ENCODE measurements around the gene DYNC1I1.
A peak's percentile ranks its signal among the peaks of the same experiment; 100 is the strongest.

Gene DYNC1I1

DNA sequence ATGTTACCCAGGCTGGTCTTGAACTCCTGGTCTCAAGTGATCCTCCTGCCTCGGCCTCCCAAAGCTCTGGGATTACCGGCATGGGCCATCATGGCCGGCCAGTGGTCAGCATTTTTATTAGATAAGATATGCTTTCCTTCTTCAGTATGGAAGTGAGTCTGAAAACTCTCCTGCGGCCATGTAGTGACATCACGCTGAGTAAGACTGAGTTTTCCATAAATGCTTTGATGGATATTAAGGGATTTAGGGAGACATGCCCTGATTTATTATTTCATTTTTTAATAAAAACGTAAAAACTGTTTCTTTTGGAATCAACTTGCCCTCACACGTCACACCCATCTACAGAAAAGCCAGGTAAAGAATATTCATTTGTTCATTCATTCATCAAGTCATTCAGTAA is 48.4 kb downstream of the DYNC1I1 start:
- Histone ChIP-seq H3K27ac (ENCODE audit: low read length) (no peak overlapping the region), H3K9ac (ENCODE audit: low read length) (no peak overlapping the region), H3K4me3 (ENCODE audit: low read length) (no peak overlapping the region), H3K9me3 (ENCODE audit: control insufficient read depth, low read depth, low read length) (no peaks in the 10 kb centered on the region), H3K4me1 (ENCODE audit: control insufficient read depth, low read depth, low read length) (peaks cover 5% of the 10 kb centered on the region), H3K27me3 (ENCODE audit: control insufficient read depth, insufficient read depth, low read length) (no peaks in the 10 kb centered on the region), H3K36me3 (ENCODE audit: control insufficient read depth, low read depth, low read length) (no peaks in the 10 kb centered on the region)

- Histone ChIP-seq H3K27me3 (ENCODE audit: control insufficient read depth, insufficient read depth, low read length) (no peaks in the 10 kb centered on the region), H3K27ac (ENCODE audit: low read length) (no peak overlapping the region), H3K4me3 (ENCODE audit: low read length) (no peak overlapping the region), H3K9ac (ENCODE audit: low read length) (no peak overlapping the region), H3K4me1 (ENCODE audit: control insufficient read depth, low read depth, low read length) (peaks cover 9% of the 10 kb centered on the region), H3K36me3 (ENCODE audit: control insufficient read depth, low read depth, low read length) (no peaks in the 10 kb centered on the region), H3K9me3 (ENCODE audit: control insufficient read depth, low read depth, low read length) (no peaks in the 10 kb centered on the region)
Measured at GRCh38 chr7:95822717-95823116, 50.4 kb downstream of the DYNC1I1 start.

GRCh38 chr7:95824616-95825015 is 52.3 kb downstream of the DYNC1I1 start:
- Histone ChIP-seq H3K27ac (ENCODE audit: low read length) (no peak overlapping the region), H3K27me3 (ENCODE audit: control insufficient read depth, insufficient read depth, low read length) (no peaks in the 10 kb centered on the region), H3K9me3 (ENCODE audit: control insufficient read depth, low read depth, low read length) (no peaks in the 10 kb centered on the region), H3K4me3 (ENCODE audit: low read length) (no peak overlapping the region), H3K4me1 (ENCODE audit: control insufficient read depth, low read depth, low read length) (peaks cover 26% of the 10 kb centered on the region), H3K36me3 (ENCODE audit: control insufficient read depth, low read depth, low read length) (no peaks in the 10 kb centered on the region), H3K9ac (ENCODE audit: low read length) (no peak overlapping the region)

- Histone ChIP-seq H3K36me3 (ENCODE audit: control insufficient read depth, low read depth, low read length) (no peaks in the 10 kb centered on the region), H3K9me3 (ENCODE audit: control insufficient read depth, low read depth, low read length) (no peaks in the 10 kb centered on the region), H3K9ac (ENCODE audit: low read length) (no peak overlapping the region), H3K27me3 (ENCODE audit: control insufficient read depth, insufficient read depth, low read length) (no peaks in the 10 kb centered on the region), H3K4me1 (ENCODE audit: control insufficient read depth, low read depth, low read length) (peaks cover 35% of the 10 kb centered on the region), H3K27ac (ENCODE audit: low read length) (peak overlapping the region; percentile 34), H3K4me3 (ENCODE audit: low read length) (peak overlapping the region; percentile 35)
Measured at GRCh38 chr7:95828824-95829790, 56.8 kb downstream of the DYNC1I1 start.

DNA sequence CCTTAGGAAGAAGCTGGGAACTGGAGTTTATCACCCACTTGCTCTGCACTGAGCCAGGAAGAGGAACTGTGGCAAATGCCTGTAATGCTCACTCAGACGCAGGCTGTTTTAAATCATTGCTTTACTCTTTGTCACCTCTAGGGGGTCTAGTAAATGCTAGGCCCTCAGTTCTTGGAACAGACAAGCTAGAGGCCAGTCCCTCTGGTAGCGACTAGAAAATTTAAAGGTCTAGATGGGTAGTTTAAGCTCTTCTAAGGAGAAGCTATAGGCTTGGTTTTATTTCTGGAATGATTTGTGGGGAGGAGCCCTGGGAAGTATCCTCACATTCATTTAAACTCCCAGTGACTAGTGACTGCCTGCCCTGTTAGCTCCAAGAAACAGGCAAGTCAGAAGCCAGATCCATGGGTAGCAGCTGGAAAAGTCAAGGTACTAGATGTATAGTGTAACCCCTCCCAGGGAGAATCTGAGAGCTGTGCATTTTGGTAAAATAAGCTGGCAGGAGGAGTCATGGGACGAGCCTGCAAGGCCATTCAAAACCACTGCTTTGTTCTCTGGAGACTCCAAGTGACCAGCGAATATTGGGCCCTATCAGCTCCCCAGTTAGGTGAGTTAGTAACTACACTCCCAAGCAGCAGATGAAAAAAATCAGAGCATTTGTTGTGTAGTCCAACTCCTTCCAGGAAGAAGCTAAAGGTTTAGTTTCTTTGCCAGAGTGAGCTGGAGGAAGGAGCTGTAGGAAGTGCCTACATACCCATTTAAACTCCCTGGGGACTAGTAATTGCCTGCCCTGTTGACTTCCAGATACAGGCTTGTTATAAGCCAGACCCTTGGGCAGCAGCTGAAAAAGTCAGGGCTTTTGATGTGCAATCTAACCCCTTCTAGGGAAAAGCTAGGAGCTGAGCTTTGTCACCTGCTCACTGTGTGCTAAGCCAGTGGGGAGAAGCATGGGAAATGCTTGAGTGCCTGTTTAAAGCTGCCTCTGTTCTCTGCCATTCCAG is 68.9 kb downstream of the DYNC1I1 start:
- no peak overlapping the region for H3K27ac ChIP-seq (ENCODE audit: low read length)
- no peak overlapping the region for H3K9ac ChIP-seq (ENCODE audit: low read length)
- H3K36me3 ChIP-seq (ENCODE audit: control insufficient read depth, low read depth, low read length), result no peaks in the 10 kb centered on the region
- H3K4me1 ChIP-seq (ENCODE audit: control insufficient read depth, low read depth, low read length), result peaks cover 13% of the 10 kb centered on the region
- peaks cover 7% of the 10 kb centered on the region for H3K9me3 ChIP-seq (ENCODE audit: control insufficient read depth, low read depth, low read length)
- no peak overlapping the region for H3K4me3 ChIP-seq (ENCODE audit: low read length)
- H3K27me3 ChIP-seq (ENCODE audit: control insufficient read depth, insufficient read depth, low read length), result no peaks in the 10 kb centered on the region

- H3K36me3 ChIP-seq (ENCODE audit: control insufficient read depth, low read depth, low read length), result no peaks in the 10 kb centered on the region
- no peak overlapping the region for H3K9ac ChIP-seq (ENCODE audit: low read length)
- H3K27ac ChIP-seq (ENCODE audit: low read length), result no peak overlapping the region
- no peaks in the 10 kb centered on the region for H3K27me3 ChIP-seq (ENCODE audit: control insufficient read depth, insufficient read depth, low read length)
- H3K9me3 ChIP-seq (ENCODE audit: control insufficient read depth, low read depth, low read length), result peaks cover 3% of the 10 kb centered on the region
- H3K4me1 ChIP-seq (ENCODE audit: control insufficient read depth, low read depth, low read length), result peaks cover 13% of the 10 kb centered on the region
- no peak overlapping the region for H3K4me3 ChIP-seq (ENCODE audit: low read length)
Measured at GRCh38 chr7:95843286-95843685, 70.9 kb downstream of the DYNC1I1 start.

DNA sequence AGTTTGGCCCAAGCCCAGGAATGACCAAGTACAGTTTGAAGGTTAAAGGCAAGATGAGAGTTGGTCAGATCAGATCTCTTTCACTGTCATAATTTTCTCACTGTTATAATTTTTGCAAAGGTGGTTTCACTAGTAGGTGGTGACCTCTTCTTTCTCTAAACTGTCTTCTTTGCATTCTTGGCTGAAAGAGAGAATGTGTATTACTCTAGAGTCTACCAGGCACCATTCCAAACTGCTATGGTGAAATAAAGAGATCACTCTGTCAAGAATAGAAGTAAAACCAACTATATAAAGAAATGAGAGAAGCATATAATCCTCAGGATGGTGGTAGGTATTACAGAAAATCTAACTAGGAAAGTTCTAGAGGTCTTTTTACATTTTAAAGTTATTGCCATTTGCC is 72.7 kb downstream of the DYNC1I1 start:
- H3K36me3 ChIP-seq (ENCODE audit: control insufficient read depth, low read depth, low read length), result no peaks in the 10 kb centered on the region

DNA sequence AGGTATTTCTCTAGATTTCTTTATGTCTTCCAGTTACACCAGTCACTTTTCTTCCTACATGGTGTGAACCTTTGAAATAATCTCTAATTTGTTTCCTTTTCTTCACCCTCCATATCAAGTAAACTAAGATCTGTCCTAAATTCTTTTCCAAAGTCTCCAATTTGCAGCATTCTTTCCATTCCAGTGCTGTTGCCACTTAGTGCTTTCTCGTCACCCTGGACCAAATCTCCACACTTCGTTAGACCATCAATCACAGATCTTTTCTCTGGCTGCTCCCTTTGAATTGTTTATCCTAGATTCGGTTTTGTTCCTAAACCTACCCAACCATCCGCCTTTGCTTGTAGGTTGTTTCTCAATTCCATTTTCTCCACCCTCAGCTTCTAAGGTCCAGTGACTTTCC is 74.7 kb downstream of the DYNC1I1 start:
- H3K9me3 ChIP-seq (ENCODE audit: control insufficient read depth, low read depth, low read length), result no peaks in the 10 kb centered on the region
- no peaks in the 10 kb centered on the region for H3K27me3 ChIP-seq (ENCODE audit: control insufficient read depth, insufficient read depth, low read length)
- no peak overlapping the region for H3K27ac ChIP-seq (ENCODE audit: low read length)
- H3K9ac ChIP-seq (ENCODE audit: low read length), result no peak overlapping the region
- H3K4me3 ChIP-seq (ENCODE audit: low read length), result no peak overlapping the region
- H3K36me3 ChIP-seq (ENCODE audit: control insufficient read depth, low read depth, low read length), result no peaks in the 10 kb centered on the region
- H3K4me1 ChIP-seq (ENCODE audit: control insufficient read depth, low read depth, low read length), result peaks cover 7% of the 10 kb centered on the region

More for the DNA sequence above, 72.7 kb downstream of the DYNC1I1 start:
- peaks cover 13% of the 10 kb centered on the region for H3K4me1 ChIP-seq (ENCODE audit: control insufficient read depth, low read depth, low read length)
- H3K4me3 ChIP-seq (ENCODE audit: low read length), result no peak overlapping the region
- H3K27ac ChIP-seq (ENCODE audit: low read length), result no peak overlapping the region
- H3K9ac ChIP-seq (ENCODE audit: low read length), result no peak overlapping the region
- H3K27me3 ChIP-seq (ENCODE audit: control insufficient read depth, insufficient read depth, low read length), result no peaks in the 10 kb centered on the region
- no peaks in the 10 kb centered on the region for H3K9me3 ChIP-seq (ENCODE audit: control insufficient read depth, low read depth, low read length)

DNA sequence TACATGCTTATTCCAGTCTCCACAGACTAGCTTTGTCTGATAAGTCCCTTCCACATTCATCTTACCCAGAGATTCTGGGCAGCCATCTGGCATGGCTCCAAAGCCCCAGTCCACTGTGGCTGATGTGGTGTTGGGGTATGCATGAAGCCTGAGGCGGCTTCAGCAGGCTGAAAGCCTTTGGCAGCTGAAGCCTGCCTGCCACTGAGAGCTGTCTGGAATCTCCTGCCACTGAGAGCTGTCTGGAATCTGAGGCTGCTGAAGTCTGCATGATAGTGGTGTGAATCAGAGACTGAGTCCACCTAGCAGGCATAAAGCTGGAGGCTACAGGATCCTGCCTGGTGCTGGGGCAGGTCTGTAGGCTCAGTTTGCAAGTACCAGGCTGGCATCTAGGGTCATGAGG is 87.1 kb downstream of the DYNC1I1 start:
- no peaks in the 10 kb centered on the region for H3K27me3 ChIP-seq (ENCODE audit: control insufficient read depth, insufficient read depth, low read length)
- no peak overlapping the region for H3K9ac ChIP-seq (ENCODE audit: low read length)
- no peak overlapping the region for H3K4me3 ChIP-seq (ENCODE audit: low read length)
- no peaks in the 10 kb centered on the region for H3K9me3 ChIP-seq (ENCODE audit: control insufficient read depth, low read depth, low read length)
- no peaks in the 10 kb centered on the region for H3K36me3 ChIP-seq (ENCODE audit: control insufficient read depth, low read depth, low read length)
- no peak overlapping the region for H3K27ac ChIP-seq (ENCODE audit: low read length)
- H3K4me1 ChIP-seq (ENCODE audit: control insufficient read depth, low read depth, low read length), result no peaks in the 10 kb centered on the region

DNA sequence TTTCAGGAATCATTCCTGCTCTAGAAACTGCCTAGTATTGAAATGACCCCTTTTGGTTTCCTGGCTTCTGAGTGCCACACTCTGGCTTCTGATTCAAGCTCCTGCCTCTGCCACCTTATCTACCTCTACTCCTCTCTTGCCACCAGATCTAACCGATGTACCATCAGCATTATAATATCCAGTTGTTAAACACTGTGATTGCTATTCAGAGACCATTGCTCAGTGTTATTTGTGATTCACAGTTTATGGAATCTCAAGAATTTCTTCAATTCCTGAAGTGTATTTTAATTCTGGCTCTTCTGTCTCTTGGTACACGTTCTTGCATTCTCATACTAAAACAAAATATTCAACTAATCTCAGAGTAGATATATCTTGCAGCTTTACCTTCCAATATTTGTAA is 88.7 kb downstream of the DYNC1I1 start:
- H3K9ac ChIP-seq (ENCODE audit: low read length), result no peak overlapping the region

GRCh38 chr7:95863623-95864022 is 91.3 kb downstream of the DYNC1I1 start:
- H3K36me3 ChIP-seq (ENCODE audit: control insufficient read depth, low read depth, low read length), result no peaks in the 10 kb centered on the region
- H3K9ac ChIP-seq (ENCODE audit: low read length), result no peak overlapping the region
- H3K9me3 ChIP-seq (ENCODE audit: control insufficient read depth, low read depth, low read length), result no peaks in the 10 kb centered on the region
- H3K4me1 ChIP-seq (ENCODE audit: control insufficient read depth, low read depth, low read length), result no peaks in the 10 kb centered on the region
- no peak overlapping the region for H3K4me3 ChIP-seq (ENCODE audit: low read length)
- H3K27ac ChIP-seq (ENCODE audit: low read length), result no peak overlapping the region
- H3K27me3 ChIP-seq (ENCODE audit: control insufficient read depth, insufficient read depth, low read length), result no peaks in the 10 kb centered on the region

More for the DNA sequence above, 88.7 kb downstream of the DYNC1I1 start:
- Histone ChIP-seq H3K4me1 (ENCODE audit: control insufficient read depth, low read depth, low read length) (no peaks in the 10 kb centered on the region), H3K27me3 (ENCODE audit: control insufficient read depth, insufficient read depth, low read length) (no peaks in the 10 kb centered on the region), H3K27ac (ENCODE audit: low read length) (no peak overlapping the region), H3K9me3 (ENCODE audit: control insufficient read depth, low read depth, low read length) (no peaks in the 10 kb centered on the region), H3K36me3 (ENCODE audit: control insufficient read depth, low read depth, low read length) (no peaks in the 10 kb centered on the region), H3K4me3 (ENCODE audit: low read length) (no peak overlapping the region)
